Measurements from ENCODE around the gene C1orf35. TPM values are rescaled to one million over a fixed set of nuclear protein-coding genes. Genes with fewer than 3 reads are reported as not detected.

Gene C1orf35
- total RNA-seq, 2 experiments from 2014 or later, result 14.4 to 24.4 TPM

- CTCF ChIA-PET, result interaction anchor here (1.3 kb wide), 1 partner anchor 77 kb away, joined by 4 read pairs; no protein-coding TSS in a partner anchor
- Mint-ChIP-seq H3K4me3 (no peak overlapping the region), H3K9me3 (no peaks in the 10 kb centered on the region), H3K27me3 (no peaks in the 10 kb centered on the region), H3K27ac (no peak overlapping the region), H3K36me3 (ENCODE audit: low read depth) (no peaks in the 10 kb centered on the region), H3K4me1 (peaks cover 12% of the 10 kb centered on the region)
- POLR2A ChIA-PET, result no interaction called here
- no peak for DNase-seq
Measured at GRCh38 chr1:228075801-228076271, 27.3 kb downstream of the C1orf35 start.

- Mint-ChIP-seq H3K4me1 (peaks cover 11% of the 10 kb centered on the region), H3K9me3 (no peaks in the 10 kb centered on the region), H3K27ac (no peak overlapping the region), H3K27me3 (no peaks in the 10 kb centered on the region), H3K4me3 (no peak overlapping the region), H3K36me3 (ENCODE audit: low read depth) (no peaks in the 10 kb centered on the region)
- ChIA-PET CTCF (interaction anchor here (1.9 kb wide), 1 partner anchor 11 kb away, joined by 4 read pairs; no protein-coding TSS in a partner anchor), POLR2A (no interaction called here)
- DNase-seq, result no peak
Measured at GRCh38 chr1:228074954-228075730, 28.0 kb downstream of the C1orf35 start.

- no peak overlapping the region for H3K4me3 Mint-ChIP-seq
- DNase-seq, result no peak
- no peaks in the 10 kb centered on the region for H3K9me3 Mint-ChIP-seq
- H3K27ac Mint-ChIP-seq, result no peak overlapping the region
- ChIA-PET CTCF (interaction anchor here (1.9 kb wide), 1 partner anchor 10 kb away, joined by 4 read pairs; no protein-coding TSS in a partner anchor), POLR2A (interaction anchor here (0.7 kb wide), 1 partner anchor 60 kb away, joined by 3 read pairs; no protein-coding TSS in a partner anchor)
- H3K27me3 Mint-ChIP-seq, result no peaks in the 10 kb centered on the region
- no peaks in the 10 kb centered on the region for H3K36me3 Mint-ChIP-seq (ENCODE audit: low read depth)
- peaks cover 3% of the 10 kb centered on the region for H3K4me1 Mint-ChIP-seq
Measured at GRCh38 chr1:228073857-228074545, 29.1 kb downstream of the C1orf35 start.

GRCh38 chr1:228073061-228073856 lies 29.9 kb downstream of the C1orf35 start:
- Mint-ChIP-seq H3K27ac (no peak overlapping the region), H3K36me3 (ENCODE audit: low read depth) (no peaks in the 10 kb centered on the region), H3K4me3 (no peak overlapping the region), H3K4me1 (peaks cover 1% of the 10 kb centered on the region), H3K9me3 (no peaks in the 10 kb centered on the region), H3K27me3 (no peaks in the 10 kb centered on the region)
- CTCF ChIA-PET, result interaction anchor here (1.9 kb wide), 1 partner anchor 9 kb away, joined by 4 read pairs; no protein-coding TSS in a partner anchor
- POLR2A ChIA-PET, result interaction anchor here (0.7 kb wide), 1 partner anchor 61 kb away, joined by 3 read pairs; no protein-coding TSS in a partner anchor
- no peak for DNase-seq

GRCh38 chr1:228072658-228073043 lies 30.5 kb downstream of the C1orf35 start:
- no peak for DNase-seq
- ChIA-PET CTCF (no interaction called here), POLR2A (no interaction called here)
- Mint-ChIP-seq H3K36me3 (ENCODE audit: low read depth) (no peaks in the 10 kb centered on the region), H3K27me3 (no peaks in the 10 kb centered on the region), H3K4me3 (no peak overlapping the region), H3K4me1 (peaks cover under 1% of the 10 kb centered on the region), H3K9me3 (no peaks in the 10 kb centered on the region), H3K27ac (no peak overlapping the region)

GRCh38 chr1:228071839-228072657 lies 31.1 kb downstream of the C1orf35 start:
- Mint-ChIP-seq H3K27me3 (peaks cover 3% of the 10 kb centered on the region), H3K36me3 (ENCODE audit: low read depth) (no peaks in the 10 kb centered on the region), H3K27ac (no peak overlapping the region), H3K4me1 (no peaks in the 10 kb centered on the region), H3K4me3 (no peak overlapping the region), H3K9me3 (no peaks in the 10 kb centered on the region)
- POLR2A ChIA-PET, result no interaction called here
- no peak for DNase-seq
- CTCF ChIA-PET, result no interaction called here

- ChIA-PET POLR2A (no interaction called here), CTCF (no interaction called here)
- H3K27ac Mint-ChIP-seq, result no peak overlapping the region
- DNase-seq, result no peak
- H3K9me3 Mint-ChIP-seq, result no peaks in the 10 kb centered on the region
- H3K36me3 Mint-ChIP-seq (ENCODE audit: low read depth), result no peaks in the 10 kb centered on the region
- H3K4me3 Mint-ChIP-seq, result no peak overlapping the region
- H3K4me1 Mint-ChIP-seq, result no peaks in the 10 kb centered on the region
- H3K27me3 Mint-ChIP-seq, result peaks cover 6% of the 10 kb centered on the region
Measured at GRCh38 chr1:228070851-228071250, 32.3 kb downstream of the C1orf35 start.

- DNase-seq, result no peak
- Mint-ChIP-seq H3K9me3 (no peaks in the 10 kb centered on the region), H3K4me1 (no peaks in the 10 kb centered on the region), H3K36me3 (ENCODE audit: low read depth) (no peaks in the 10 kb centered on the region), H3K27ac (no peak overlapping the region), H3K27me3 (peaks cover 6% of the 10 kb centered on the region), H3K4me3 (no peak overlapping the region)
- CTCF ChIA-PET, result no interaction called here
- POLR2A ChIA-PET, result no interaction called here
Measured at GRCh38 chr1:228070173-228070572, 33.0 kb downstream of the C1orf35 start.

GRCh38 chr1:228068359-228068758 lies 34.8 kb downstream of the C1orf35 start:
- Mint-ChIP-seq H3K4me1 (no peaks in the 10 kb centered on the region), H3K4me3 (no peak overlapping the region), H3K27me3 (peaks cover 6% of the 10 kb centered on the region), H3K9me3 (no peaks in the 10 kb centered on the region), H3K27ac (no peak overlapping the region), H3K36me3 (ENCODE audit: low read depth) (no peaks in the 10 kb centered on the region)
- ChIA-PET POLR2A (no interaction called here), CTCF (no interaction called here)
- DNase-seq, result no peak

GRCh38 chr1:228066891-228067654 lies 36.1 kb downstream of the C1orf35 start:
- H3K27me3 Mint-ChIP-seq, result peaks cover 8% of the 10 kb centered on the region
- ChIA-PET CTCF (interaction anchor here (1.8 kb wide), 1 partner anchor 10 kb away, joined by 5 read pairs; no protein-coding TSS in a partner anchor), POLR2A (interaction anchor here (0.6 kb wide), 1 partner anchor 20 kb away, joined by 3 read pairs; no protein-coding TSS in a partner anchor)
- H3K4me1 Mint-ChIP-seq, result no peaks in the 10 kb centered on the region
- no peak overlapping the region for H3K27ac Mint-ChIP-seq
- no peak for DNase-seq
- no peak overlapping the region for H3K4me3 Mint-ChIP-seq
- H3K9me3 Mint-ChIP-seq, result no peaks in the 10 kb centered on the region
- no peaks in the 10 kb centered on the region for H3K36me3 Mint-ChIP-seq (ENCODE audit: low read depth)

GRCh38 chr1:228066416-228066815 lies 36.7 kb downstream of the C1orf35 start:
- H3K27me3 Mint-ChIP-seq, result peaks cover 10% of the 10 kb centered on the region
- ChIA-PET CTCF (interaction anchor here (1.8 kb wide), 1 partner anchor 11 kb away, joined by 5 read pairs; no protein-coding TSS in a partner anchor), POLR2A (interaction anchor here (0.6 kb wide), 1 partner anchor 20 kb away, joined by 3 read pairs; no protein-coding TSS in a partner anchor)
- no peaks in the 10 kb centered on the region for H3K36me3 Mint-ChIP-seq (ENCODE audit: low read depth)
- no peaks in the 10 kb centered on the region for H3K9me3 Mint-ChIP-seq
- H3K4me1 Mint-ChIP-seq, result no peaks in the 10 kb centered on the region
- H3K4me3 Mint-ChIP-seq, result no peak overlapping the region
- DNase-seq, result no peak
- H3K27ac Mint-ChIP-seq, result no peak overlapping the region

Data from activated CD4-positive, alpha-beta T cell treated with anti-CD3 and anti-CD28 coated beads, Interleukin-2, amount 10 ng/mL, durations not matched to agents 7 days and 5 days (primary cell).